Limb (tissue), 2 donors: Measurements from ENCODE around the gene PLCD3.
"Not testable (repeated sequence)": the region's sequence is repeated elsewhere in the genome, so short reads cannot be mapped to it uniquely, and the experiment has no call there.

ENCODE experiments used
- DNase-seq, 2 donors: peaks; one replicate each; pipeline ENCODE4 v3.0.0-alpha.2; 2016; ENCODE audit errors: extremely low spot score in 2 of 2

The PLCD3 gene

GRCh38 chr17:45135192-45135977 is 3.1 kb upstream of the PLCD3 start, which contains the start of gene ACBD4:
ACBD4 (plus strand) TSS chr17:45135687; CDS start chr17:45136145, 458 bp downstream.
- DNase-seq, result peak; percentile 98

DNA sequence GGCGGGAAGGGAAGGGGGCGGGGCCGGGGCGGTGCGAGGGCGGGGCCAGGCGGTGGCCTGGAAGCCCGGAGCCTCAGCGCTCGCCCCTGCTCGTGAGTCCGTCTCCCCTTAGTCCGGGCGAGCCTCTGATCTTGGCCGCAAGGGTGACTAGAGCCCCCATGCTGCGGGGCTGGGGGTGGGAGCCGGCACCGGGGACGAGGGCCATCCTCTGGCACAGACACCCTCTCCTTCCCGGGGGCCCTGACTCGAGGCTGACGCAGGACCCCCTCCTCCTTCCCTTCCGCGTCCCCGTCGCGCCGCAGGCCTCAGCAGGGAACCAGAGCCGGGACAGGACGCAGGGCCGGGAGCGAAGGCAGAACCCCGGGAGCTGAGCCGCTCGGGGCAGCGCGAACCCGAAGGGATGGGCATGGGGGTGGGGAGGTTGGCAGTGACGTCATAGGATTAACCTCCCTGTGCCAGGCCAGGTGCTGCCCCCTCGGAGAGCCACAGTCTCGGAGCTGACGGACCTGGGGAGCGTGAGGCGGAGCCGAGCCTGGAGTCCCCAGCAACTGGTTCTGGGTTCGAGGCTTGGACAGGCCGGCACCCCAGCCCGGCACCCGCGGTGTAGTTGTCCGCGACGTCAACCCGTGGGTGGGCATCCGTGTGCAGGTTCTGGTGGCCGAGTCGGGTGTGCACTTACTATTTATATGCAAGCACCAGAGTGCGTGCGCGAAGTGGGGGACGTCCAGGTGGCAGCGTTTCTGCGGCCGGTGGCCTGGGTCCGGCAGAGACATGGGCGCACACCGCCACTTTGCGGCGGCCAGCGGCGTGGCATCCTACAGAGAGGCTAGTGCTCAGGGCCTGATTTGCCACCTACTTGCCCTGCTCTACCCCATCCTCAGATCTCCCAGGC is 503 bp upstream of the PLCD3 start:
- DNase-seq, result peak; percentile 73 to 94

DNA sequence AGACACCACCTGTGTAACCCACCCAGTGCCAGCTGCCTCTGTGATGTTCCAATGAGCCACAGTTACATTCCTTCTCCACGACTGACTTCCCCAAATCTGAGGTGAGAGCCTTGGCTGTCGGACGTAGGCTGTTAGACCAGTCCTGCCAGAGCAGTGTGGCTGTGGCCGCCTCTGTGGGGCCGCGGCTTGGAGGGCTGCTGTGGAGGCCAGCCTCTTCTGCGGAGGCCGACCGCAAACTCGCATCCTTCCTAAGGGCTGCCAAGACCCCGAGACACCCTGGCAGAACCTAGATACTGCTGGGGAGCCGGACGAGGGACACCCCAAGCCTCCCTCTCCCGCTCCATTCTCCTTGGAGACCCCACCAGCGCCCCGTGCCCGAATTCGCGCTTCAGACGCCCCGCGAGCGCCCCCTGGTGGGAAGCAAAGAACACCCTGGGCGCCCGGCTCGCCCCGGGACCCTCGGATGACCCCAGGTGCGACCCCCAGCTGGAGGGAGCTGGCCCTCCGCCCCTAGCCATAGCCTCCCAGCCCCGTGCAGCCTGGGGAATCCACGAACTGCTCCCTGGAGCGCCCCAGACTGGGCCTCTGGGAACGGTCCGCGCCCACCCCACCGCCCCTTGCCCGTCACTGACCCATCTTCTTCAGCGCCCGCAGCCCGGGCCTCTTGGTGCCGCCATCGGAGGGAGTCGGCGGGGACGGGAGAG is 547 bp downstream of the PLCD3 start:
- DNase-seq, result peak in 1 of 2 donors; percentile 86

DNA sequence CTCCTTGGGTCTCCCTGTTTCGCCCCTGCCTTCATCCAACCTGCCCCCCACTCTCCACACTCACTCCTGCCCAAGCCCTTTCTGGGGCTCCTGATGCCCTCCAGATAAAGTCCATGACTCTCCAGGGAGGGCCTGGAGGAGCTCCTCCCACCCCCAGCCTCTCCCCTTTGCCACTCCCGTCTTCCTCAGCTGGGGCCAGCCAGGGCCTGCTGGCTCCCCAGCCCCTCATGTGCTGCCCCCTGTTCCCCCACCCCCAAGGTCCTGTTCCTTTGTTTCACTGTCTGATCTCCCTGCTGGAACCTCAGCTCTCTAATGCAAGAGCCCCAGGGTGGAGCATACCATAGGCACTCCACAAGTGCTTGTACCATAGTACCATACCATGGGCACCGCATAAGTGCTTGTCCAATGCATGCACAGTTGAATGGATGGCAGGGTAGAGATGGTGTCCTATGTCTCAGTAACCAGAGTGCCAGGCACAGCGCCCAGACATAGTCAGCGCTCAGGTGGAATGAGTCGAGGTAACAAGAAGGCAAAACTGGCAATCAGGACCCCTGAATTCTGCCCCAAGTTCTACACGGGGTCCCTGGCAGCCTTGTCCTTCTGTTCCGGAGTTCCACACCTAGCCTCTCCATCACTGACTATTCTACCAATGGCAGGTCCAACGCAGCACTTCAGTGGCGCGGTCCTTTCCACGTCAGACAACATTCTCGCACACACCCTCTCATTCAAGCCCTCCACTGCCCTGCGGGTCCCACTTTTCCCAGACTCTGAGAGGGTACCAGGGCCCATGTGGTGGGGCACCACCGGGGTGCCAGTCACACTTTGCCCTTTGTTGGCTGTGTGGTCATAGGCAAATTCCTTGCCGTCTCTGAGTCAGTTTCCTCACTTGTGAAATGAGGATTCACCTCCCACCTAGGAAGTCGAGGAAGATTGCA is 1.4 kb downstream of the PLCD3 start:
- DNase-seq, result no peak

DNA sequence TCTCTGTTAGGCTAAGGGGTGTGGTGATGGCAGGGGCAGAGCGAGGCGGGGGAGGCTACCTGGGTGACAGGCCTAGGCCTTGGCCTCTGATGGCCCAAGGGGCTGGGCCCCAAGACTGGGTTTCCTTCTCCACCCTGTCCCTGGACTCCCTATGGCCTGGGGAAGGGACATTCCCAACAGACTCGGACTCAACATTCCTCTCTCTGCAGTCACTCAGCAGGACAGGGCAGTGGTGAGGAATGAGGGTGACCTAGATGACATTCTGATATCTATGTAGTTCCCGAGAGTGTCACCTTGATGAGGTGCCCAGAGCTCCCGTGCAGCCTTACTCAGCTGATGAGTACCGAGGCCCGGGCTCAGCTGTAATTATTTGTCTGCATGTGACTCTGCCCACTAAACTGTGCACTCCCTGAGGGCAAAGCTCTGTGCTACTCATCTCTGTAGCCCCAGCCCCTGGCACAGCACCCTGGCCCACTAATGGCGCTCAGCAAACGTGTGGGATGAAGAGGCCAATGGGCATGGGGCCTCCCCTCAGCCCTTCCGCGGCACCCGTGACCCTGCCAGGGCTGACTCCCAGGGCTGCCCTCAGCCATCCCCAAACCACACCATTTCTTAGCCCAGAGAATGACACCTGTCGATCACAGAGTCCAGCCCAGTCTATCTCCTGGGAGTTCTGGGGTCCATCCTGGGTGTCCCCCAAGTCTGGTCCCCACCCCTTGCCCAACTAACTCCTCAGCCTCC is 2.2 kb downstream of the PLCD3 start:
- DNase-seq, result no peak

- DNase-seq, result no peak
Observed at GRCh38 chr17:45129426-45129939, 2.8 kb downstream of the PLCD3 start.

DNA sequence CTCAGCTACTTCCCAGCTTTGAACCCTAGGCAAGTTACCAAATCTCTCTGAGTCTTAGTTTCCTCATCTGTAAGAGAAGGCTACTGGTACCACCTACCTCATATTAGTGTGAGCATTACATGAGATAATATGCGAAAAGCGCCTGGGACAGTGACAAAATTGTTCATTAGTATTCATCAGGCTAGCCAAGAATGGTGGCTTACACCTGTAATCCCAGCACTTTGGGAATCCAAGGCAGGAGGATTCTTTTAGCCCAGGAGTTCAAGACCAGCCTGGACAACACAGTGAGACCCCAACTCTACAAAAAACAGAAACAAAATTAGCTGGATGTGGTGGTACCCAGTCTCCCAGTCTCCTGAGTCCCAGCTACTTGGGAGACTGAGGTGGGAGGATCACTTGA is 3.3 kb downstream of the PLCD3 start:
- no peak for DNase-seq

DNA sequence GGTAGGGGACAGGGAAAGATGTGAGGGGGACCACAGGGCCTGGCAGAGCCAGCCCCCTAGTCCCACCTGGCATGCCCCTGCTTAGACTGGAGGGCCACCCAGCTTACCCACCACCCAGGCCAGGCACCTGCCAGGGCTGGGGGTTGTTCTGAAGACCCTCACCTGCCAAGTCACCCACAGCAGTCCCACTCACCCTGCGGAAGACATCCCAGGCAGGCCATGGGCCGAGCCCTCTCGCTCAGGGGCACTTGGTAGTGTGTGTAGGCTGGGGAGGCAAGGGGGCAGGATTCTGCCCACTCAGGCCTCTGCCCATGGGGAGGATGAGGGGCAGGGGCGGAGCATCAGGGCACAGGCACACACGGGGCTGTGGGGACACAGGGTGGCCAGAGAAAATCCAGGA is 4.0 kb downstream of the PLCD3 start:
- no peak for DNase-seq

GRCh38 chr17:45127548-45128300 is 4.6 kb downstream of the PLCD3 start:
- DNase-seq, result no peak

DNA sequence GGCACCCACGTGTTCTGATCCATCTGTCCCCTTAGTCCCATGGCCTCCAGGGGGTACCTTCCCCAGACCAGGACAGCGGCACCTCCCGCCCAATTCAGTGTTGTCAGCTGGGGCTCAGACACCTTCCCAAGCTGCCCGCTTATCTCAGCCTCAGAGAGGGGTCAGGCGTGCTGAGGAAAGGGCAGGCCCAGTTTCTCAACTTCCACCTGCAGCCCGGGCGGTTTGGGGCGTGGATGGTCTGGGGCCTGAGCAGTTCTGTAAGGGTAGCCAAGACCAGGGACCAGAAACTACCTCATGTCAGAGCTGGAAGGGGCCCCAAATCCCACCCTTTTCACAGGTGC is 5.1 kb downstream of the PLCD3 start:
- no peak for DNase-seq

GRCh38 chr17:45125509-45125908 is 6.8 kb downstream of the PLCD3 start:
- DNase-seq, result no peak

DNA sequence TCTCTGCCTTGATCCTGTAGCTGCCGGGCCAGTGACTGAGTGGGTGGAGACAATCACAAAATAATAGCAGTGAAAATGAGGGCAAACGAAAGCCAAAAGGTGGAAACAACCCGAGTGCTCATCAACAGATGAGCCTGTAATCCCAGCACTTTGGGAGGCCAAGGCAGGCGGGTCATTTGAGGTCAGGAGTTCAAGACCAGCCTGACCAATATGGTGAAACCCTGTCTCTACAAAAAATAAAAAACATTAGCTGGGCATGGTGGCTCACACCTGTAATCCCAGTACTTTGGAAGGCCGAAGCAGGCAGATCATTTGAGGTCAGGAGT is 7.6 kb downstream of the PLCD3 start:
- DNase-seq, result not testable (repeated sequence)

GRCh38 chr17:45123930-45124796 is 8.2 kb downstream of the PLCD3 start:
- DNase-seq, result no peak

DNA sequence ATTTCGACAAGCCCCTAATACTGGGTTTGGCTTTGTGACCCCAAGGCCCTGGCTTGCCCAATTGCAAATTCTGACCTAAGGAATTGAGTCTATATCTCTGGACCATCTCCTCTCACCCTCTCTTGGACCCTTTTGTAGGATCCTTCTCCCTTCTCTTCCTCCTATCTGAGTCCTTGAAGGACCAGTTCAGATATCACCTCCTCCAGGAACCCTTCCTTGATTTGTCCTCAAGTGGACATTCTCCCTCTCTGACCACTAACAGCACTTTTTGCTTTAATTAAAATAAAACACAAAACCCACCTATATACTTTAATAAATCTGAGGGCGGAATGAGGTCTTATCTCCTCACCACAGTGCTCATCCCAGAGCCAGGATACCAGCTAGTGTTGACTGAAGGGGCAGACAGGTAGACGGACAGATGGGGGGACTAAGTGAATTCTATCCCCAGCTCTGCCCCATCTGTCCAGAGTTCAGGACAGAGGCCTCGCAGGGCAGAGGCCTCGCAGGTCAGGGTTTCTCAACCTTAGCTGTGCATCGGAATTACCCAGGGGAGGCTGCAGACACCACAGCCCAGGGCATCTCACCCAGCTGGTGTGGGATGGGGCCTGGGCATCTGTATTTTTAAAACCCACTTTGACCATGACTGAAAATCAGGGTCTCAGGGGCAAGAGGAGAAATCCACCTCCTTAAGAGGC is 9.1 kb downstream of the PLCD3 start:
- DNase-seq, result no peak

GRCh38 chr17:45121055-45121454 is 11.3 kb downstream of the PLCD3 start:
- no peak for DNase-seq

- DNase-seq, result no peak
Observed at GRCh38 chr17:45120558-45120957, 11.8 kb downstream of the PLCD3 start.

- no peak for DNase-seq
Observed at GRCh38 chr17:45119964-45120363, 12.4 kb downstream of the PLCD3 start.

DNA sequence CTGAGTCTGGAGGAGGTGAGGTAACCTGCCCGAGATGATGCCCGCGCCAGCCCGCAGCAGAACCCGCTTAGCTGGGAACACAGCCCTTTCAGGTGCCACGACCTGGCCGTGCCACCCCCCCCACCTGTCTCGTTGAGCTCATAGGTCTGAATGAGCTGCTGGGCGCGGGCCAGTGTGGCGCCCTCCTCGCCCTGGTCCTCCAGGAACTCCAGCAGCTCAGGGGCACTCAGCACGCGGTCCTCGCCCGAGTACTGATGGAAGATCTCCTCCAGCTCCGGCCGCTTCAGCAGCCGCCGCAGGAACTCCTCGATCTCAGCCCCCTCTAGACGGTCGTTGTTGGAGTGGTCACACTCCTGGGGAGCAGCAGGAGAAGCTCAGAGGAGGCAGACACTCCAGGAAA is 13.6 kb downstream of the PLCD3 start:
- no peak for DNase-seq
